ENCODE results near the gene NOTUM.
A peak's percentile ranks its signal among the peaks of the same experiment; 100 is the strongest.

NOTUM gene

DNA sequence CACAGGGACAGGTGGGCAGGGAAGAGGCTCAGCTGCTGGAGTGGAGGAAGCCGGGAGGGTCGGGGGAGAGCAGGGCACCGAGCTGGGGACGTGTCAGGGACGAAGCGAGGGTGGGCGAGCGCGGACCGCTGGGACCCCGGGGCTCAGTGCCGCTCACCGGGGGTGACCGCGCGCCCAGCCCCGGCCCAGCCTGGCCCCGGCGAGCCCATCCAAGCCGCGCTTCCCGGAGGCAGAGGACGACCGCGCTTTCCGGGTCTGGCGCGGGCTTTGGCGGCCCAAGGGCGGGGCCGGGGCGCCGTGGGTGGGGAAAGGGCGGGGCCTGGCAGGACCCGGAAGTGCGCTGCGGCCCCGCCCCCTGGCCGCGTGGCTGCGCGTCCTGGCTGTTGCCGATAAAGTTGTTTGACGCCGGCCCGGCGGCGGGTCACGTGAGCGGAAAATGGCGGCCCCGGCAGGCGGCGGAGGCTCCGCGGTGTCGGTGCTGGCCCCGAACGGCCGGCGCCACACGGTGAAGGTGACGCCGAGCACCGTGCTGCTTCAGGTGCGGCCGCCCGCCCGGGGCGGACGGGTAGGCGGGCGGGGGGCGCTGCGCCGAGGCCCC lies 16.3 kb upstream of the NOTUM start, which contains the start of gene ASPSCR1:
TSS of gene ASPSCR1 (plus strand) at position 419 of the 598 bp plus-strand sequence. CDS start at position 437, 18 bp downstream.
- DNase-seq, result peak; percentile 89

DNA sequence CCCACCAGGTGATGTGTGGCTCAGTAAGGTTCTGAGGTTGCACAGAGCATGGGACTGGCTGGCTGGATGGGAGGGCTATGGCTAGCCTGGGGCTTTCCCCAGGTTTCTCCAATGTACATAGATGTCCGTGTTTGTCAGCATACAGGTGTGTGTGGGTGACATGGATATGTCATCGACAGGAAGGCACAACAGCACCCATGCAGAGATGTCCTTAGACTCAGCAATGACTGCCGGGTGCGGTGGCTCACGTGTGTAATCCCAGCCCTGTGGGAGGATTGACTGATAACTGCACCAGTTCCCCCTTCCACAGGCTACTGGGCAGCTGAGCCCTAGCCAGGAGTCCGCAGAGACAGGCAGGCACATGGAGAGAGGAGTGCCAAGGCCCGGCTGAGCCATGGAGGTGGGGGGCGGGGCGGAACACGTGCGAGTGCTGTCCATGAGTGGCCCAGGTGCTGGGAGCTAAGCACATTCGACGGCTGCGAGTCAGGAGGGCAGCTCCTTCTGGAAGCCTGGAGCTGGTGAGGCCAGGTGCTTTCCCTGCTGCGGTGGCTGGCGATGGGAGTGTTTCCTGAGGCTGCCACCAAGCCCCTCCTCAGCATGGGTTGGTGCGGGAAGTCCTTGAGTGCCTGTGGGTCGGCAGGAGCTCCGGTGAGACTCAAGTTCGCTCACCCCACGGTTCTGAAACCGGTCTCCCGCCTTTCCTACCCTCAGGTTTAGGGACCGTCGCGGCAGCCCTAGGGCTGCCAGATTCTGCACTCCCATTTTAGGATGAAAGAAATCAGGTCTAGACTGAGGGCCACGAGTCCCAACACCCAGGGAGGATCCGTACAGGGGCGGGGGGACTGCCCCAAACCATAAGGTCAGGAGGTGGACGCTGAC lies 15.6 kb upstream of the NOTUM start:
- no peak for DNase-seq

- DNase-seq, result no peak
Observed at GRCh38 chr17:81973432-81973831, 12.4 kb upstream of the NOTUM start.

- DNase-seq, result no peak
Observed at GRCh38 chr17:81968850-81969812, 8.1 kb upstream of the NOTUM start.

- no peak for DNase-seq
Observed at GRCh38 chr17:81968396-81968745, 7.4 kb upstream of the NOTUM start.

DNA sequence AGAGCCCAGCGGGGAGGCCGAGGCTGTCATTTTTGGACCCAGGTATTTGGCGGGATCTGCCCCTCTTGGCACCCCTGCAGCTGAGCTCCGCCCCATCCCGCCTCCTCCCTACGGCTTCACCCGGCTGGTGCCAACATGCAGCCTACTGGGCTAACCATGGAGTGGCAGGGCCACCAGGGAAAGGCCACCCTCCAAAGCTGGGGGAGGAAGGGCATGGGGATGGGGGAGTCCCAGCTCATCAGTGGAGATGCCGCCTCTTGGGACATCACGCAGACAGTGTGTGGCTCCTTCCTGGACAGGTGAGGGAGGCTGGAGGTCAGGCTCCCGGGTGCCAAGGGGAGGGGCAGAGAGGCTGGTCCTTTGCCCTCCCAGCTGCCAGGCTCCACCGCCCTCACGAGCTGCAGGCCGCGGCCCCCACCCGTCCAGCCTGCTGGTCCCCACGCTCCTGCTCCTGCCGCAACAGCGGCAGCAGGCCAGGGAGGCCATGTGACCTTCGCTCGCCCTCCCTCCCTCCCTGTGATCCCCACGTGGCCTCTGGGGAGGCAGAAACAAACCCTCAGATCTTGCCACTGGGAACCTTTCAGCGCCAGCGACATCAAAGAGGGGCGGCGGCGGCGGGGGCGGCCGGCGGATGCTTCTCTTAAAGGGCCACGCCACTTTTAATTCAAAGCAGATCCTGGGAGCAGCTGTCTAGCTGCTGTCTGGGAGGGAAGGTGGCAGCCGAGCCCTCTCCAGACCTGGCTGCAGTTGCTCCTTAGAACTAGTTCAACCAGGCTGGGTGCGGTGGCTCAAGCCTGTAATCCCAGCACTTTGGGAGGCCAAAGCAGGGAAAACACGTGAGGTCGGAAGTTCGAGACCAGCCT lies 6.8 kb upstream of the NOTUM start:
- DNase-seq, result peak; percentile 68

DNA sequence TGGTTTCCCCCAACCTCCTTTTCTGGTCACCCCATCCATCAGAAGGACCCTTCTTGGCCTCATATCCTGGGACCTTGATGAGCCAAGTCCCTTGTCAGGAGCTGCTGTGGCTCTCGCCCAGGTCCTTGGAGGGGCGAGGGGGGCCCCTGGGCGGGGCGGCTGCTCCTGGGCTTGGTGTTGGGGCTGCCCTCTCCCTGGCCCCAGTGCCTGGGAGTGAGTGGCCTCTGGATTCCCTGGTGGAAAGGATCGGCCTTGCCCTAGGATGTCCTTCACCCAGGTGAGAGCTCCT lies 6.2 kb upstream of the NOTUM start:
- DNase-seq, result no peak

DNA sequence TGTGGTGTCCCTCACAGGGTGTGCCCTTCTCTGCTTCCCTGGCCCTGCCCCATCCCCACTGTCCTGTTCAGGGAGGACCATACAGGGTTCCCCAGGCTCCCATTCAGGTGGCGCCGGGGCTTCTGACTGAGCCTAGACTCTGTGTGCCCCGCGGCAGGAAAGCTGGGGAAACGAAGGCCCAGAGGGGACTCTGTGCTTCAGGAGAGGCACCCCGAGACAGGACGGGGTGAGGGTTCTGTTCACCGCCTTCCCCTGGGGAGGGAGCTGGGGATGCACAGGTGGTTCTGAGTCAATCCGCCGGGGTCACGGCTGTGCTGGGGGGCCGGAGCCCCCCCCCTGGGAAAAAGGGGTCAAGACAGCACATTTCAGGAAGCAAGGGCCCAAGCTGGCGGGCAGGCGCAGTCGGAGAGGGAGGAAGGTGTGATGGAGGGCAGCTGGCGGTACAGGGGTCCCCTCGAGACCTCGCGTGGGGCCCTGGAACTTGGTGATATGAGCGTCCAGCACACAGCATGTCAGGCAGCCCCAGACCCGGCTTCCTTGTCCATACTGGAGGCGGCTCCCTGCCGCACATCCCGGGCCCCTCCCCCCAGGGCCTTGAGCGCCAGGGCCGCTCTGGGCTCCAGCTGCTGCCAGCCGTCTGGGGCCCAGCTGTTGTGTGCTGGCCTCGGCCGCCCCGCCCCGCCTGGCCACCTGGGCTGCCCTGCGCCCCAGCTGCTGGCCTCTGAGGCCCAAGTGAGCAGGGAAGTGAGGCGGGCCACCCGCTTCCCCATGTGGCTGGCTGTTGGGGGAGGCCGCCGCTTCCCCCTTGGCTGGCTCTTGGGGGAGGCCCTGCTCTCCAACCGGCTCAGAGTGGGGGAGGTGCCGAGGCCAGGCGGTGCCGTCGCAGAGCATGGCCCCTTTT lies 5.6 kb upstream of the NOTUM start:
- DNase-seq, result peak; percentile 44

GRCh38 chr17:81964081-81964849 lies 3.3 kb upstream of the NOTUM start:
- no peak for DNase-seq

DNA sequence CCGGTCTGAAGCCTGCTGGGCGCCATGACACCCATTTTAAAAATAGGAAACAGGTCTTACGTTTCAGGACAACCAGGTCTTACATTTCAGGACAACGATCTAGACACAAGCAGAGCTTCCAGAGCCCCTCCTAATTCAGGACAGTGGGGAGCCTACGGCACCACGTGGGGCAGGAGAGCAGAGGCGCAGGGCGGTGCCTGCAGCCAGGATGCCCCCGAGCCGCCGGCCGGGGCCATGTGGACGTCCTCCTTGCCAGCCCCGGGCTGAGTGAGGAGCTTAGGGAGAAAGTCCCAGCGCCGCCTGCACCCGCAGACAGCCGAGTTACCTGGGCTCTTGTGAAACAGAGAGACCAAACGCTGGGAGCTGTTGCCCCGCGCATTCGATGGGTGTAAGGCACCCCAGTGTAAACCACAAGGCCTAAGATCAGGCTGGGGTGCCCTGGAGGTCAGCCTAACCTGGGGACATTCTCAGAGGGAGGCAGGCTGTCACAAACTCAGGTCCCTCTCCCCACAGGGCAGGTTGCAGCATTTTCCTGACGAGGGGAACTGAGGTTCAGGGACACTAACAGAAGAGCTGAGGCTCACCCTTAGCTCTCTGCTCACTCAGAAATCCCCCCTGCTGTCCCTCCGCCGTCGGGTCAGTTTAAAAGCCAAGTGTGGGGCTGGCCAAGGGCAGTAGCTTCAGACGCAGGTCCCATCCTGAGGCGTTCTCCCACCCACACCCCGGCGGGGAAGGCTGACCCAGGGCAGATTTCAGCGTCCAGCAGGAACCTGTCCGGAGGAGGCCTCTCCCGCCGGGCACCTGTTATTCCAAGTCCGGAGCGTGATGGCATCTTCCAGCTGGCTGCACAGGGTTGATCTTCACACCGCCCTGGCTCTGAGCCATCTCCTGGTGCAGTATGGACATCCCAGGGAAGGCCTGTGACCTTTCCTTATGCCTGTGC lies 1.8 kb upstream of the NOTUM start:
- DNase-seq, result no peak

DNA sequence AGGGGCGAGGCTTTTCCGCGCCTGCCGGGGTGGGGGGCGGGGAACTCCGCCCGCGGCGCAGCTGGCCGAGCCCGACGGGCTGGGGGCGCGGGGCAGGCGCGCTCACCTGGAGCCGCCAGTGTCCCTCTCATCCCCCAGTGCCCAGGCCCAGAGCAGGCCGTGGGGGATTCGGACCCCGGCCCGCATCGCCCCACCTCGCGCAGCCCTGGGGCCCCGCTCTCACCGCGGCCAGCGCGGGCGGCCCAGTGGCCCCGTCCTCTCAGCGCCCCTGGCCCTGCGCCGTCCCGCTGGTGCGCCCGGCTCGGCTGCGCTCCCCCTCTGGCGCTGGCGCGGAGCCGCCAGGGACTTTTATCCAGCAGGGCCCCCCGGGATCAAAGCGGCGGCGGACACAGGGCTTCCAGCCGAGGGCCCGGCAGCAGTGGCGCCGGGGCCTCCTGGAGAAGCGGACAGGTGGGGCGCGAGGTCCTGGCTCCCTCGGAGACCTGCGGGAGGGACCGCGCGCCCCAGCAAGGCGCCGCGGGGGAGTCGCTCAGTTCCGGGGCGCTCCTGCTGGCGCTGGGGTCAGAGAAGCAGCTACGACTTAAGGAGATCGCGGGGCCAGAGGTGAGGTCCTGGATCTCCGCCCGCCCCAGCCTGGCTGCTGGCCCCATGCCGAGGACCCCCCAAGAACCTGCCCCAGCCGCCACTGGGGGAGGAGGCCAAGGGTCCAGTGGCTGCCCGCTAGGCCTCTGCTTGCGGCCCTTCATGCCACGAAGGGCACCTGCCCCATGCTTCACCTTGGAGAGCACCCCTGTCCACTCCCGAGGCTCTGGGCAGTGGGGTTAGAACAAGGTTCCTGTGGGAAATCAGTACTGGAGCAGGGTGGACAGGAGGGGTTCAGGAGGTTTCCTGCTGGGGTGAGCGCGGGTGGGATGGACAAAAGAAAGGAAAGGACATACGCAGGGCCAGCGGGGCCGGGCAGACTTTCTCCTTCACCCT lies 823 bp upstream of the NOTUM start:
- DNase-seq, result no peak

- no peak for DNase-seq
Observed at GRCh38 chr17:81960130-81960958, 643 bp downstream of the NOTUM start.

GRCh38 chr17:81959362-81960129 lies 1.4 kb downstream of the NOTUM start:
- DNase-seq, result peak; percentile 25

DNA sequence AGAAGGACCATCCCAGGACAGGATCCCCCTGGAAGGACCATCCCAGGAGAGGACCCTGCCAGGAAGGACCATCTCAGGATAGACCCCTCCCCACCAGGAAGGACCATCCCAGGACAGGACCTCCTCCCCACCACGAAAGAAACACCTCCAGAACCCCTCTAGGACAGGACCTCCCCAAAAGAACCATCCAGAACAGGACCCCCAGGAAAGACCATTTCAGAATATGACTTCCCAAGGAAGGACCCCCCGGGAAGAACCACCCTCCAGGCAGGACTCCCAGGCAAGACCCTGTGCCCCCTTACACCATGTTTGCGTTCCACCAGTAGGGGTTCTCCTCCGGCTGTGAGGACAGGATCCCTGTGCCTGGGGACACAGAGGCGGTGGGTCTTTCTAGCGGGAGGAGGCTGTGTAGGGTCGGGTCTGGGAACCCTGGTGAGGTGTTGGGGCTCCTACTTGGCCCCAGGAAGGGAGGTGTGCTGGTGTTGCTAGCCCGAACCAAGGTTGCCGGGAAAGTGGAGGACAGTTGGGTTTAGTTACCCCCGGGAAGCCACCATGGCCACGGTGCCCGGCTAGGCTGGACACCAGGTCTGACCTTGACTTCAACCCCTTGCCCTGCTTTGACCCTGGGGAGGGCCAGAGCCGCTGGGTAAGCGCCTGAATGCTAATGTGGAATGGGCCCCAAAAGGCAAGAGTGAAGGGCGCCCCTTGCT lies 2.2 kb downstream of the NOTUM start:
- no peak for DNase-seq

DNA sequence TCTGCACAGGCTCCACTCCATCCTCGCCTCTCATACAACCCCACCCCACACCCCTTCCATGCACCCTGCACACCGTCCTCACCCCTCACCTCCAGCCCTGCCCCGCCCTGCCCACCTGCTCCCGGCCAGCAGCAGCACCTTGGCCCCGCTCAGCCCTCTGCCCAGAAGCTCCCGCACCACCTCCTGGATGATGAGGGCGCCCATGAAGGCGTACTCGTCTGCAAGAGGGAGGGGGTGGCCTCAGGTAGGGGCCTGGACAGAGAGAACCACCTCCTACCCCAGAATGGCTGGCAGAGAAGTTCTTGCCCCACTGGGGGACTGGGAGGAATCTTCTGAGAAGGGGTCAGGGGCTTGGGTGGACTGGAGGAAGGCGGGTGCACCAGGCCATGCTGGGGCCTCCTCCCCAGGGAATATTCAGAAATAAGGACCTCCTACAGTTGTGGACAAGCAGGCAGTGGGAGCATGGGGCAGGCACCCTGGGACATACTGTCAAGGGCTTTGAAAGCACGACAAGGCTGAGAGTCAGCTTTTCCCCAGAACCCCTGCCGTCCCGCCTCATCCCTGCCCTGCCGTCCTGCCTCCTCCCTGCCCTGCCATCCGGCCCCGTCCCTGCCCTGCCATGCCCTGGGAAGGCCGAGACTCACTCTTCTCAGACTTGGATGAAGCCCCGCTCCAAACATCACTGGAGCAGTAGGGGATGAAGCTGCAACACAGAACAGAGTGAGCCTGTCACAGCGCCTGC lies 3.1 kb downstream of the NOTUM start:
- no peak for DNase-seq

Data from fibroblast of upper back skin (primary cell).